Measurements from ENCODE around the gene GSTM5.
"Not testable (repeated sequence)": the region's sequence is repeated elsewhere in the genome, so short reads cannot be mapped to it uniquely, and the experiment has no call there.

The GSTM5 gene

DNA sequence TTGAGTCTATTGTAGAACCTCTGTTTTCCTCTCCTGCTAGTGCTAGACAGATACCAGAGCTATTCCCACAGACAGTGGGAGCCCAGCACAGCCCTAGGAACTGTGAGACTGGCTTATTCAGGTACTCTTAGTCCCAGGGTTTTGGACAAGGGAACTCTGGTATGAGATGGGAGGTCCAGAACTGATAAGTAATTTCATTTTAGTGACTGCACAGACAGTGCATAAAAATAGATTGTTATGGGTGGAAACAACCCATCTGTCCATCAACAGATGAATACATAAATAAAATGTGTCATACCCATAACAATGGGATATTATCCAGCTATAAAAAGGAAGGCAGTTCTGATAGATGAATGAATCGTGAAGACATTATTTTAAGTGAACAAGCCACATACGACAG, 42.7 kb downstream of the GSTM5 start:
- TF ChIP-seq OSR1 (CRISPR knock-in tag; IDR thresholded peaks at IDR 0.05), result no peak
- TF ChIP-seq ZFP3 (CRISPR knock-in tag; IDR thresholded peaks at IDR 0.05), result no peak
- TF ChIP-seq, protein P1, sequence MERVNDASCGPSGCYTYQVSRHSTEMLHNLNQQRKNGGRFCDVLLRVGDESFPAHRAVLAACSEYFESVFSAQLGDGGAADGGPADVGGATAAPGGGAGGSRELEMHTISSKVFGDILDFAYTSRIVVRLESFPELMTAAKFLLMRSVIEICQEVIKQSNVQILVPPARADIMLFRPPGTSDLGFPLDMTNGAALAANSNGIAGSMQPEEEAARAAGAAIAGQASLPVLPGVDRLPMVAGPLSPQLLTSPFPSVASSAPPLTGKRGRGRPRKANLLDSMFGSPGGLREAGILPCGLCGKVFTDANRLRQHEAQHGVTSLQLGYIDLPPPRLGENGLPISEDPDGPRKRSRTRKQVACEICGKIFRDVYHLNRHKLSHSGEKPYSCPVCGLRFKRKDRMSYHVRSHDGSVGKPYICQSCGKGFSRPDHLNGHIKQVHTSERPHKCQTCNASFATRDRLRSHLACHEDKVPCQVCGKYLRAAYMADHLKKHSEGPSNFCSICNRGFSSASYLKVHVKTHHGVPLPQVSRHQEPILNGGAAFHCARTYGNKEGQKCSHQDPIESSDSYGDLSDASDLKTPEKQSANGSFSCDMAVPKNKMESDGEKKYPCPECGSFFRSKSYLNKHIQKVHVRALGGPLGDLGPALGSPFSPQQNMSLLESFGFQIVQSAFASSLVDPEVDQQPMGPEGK (CRISPR knock-in tag; IDR thresholded peaks at IDR 0.05; ENCODE audit: borderline replicate concordance), result no peak
- TF ChIP-seq SNAI2 (CRISPR knock-in tag; IDR thresholded peaks at IDR 0.05), result no peak
- TF ChIP-seq ZFP30 (CRISPR knock-in tag; IDR thresholded peaks at IDR 0.05), result no peak
- TF ChIP-seq, protein P2, sequence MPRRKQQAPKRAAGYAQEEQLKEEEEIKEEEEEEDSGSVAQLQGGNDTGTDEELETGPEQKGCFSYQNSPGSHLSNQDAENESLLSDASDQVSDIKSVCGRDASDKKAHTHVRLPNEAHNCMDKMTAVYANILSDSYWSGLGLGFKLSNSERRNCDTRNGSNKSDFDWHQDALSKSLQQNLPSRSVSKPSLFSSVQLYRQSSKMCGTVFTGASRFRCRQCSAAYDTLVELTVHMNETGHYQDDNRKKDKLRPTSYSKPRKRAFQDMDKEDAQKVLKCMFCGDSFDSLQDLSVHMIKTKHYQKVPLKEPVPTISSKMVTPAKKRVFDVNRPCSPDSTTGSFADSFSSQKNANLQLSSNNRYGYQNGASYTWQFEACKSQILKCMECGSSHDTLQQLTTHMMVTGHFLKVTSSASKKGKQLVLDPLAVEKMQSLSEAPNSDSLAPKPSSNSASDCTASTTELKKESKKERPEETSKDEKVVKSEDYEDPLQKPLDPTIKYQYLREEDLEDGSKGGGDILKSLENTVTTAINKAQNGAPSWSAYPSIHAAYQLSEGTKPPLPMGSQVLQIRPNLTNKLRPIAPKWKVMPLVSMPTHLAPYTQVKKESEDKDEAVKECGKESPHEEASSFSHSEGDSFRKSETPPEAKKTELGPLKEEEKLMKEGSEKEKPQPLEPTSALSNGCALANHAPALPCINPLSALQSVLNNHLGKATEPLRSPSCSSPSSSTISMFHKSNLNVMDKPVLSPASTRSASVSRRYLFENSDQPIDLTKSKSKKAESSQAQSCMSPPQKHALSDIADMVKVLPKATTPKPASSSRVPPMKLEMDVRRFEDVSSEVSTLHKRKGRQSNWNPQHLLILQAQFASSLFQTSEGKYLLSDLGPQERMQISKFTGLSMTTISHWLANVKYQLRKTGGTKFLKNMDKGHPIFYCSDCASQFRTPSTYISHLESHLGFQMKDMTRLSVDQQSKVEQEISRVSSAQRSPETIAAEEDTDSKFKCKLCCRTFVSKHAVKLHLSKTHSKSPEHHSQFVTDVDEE (CRISPR knock-in tag; IDR thresholded peaks at IDR 0.05), result no peak
- TF ChIP-seq ZC3H10 (CRISPR knock-in tag; IDR thresholded peaks at IDR 0.05), result no peak
- TF ChIP-seq ZNF70 (CRISPR knock-in tag; IDR thresholded peaks at IDR 0.05), result no peak
- TF ChIP-seq, protein P3, sequence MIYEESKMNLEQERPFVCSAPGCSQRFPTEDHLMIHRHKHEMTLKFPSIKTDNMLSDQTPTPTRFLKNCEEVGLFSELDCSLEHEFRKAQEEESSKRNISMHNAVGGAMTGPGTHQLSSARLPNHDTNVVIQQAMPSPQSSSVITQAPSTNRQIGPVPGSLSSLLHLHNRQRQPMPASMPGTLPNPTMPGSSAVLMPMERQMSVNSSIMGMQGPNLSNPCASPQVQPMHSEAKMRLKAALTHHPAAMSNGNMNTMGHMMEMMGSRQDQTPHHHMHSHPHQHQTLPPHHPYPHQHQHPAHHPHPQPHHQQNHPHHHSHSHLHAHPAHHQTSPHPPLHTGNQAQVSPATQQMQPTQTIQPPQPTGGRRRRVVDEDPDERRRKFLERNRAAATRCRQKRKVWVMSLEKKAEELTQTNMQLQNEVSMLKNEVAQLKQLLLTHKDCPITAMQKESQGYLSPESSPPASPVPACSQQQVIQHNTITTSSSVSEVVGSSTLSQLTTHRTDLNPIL (CRISPR knock-in tag; IDR thresholded peaks at IDR 0.05; ENCODE audit: low read depth), result no peak
- TF ChIP-seq ISL1 (CRISPR knock-in tag; IDR thresholded peaks at IDR 0.05), result no peak
- no peak for TF ChIP-seq ZNF565 (CRISPR knock-in tag; conservative IDR thresholded peaks at IDR 0.05; ENCODE audit: low read depth)
- no peak for TF ChIP-seq TOX (CRISPR knock-in tag; IDR thresholded peaks at IDR 0.05; ENCODE audit: borderline replicate concordance)
- TF ChIP-seq, protein P4, sequence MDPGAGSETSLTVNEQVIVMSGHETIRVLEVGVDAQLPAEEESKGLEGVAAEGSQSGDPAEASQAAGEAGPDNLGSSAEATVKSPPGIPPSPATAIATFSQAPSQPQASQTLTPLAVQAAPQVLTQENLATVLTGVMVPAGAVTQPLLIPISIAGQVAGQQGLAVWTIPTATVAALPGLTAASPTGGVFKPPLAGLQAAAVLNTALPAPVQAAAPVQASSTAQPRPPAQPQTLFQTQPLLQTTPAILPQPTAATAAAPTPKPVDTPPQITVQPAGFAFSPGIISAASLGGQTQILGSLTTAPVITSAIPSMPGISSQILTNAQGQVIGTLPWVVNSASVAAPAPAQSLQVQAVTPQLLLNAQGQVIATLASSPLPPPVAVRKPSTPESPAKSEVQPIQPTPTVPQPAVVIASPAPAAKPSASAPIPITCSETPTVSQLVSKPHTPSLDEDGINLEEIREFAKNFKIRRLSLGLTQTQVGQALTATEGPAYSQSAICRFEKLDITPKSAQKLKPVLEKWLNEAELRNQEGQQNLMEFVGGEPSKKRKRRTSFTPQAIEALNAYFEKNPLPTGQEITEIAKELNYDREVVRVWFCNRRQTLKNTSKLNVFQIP (CRISPR knock-in tag; IDR thresholded peaks at IDR 0.05; ENCODE audit: borderline replicate concordance, low read depth), result no peak
- TF ChIP-seq RARB (CRISPR knock-in tag; IDR thresholded peaks at IDR 0.05), result no peak
- no peak for TF ChIP-seq GLIS3 (CRISPR knock-in tag; IDR thresholded peaks at IDR 0.05)
- TF ChIP-seq TCF4 (CRISPR knock-in tag; IDR thresholded peaks at IDR 0.05; ENCODE audit: borderline replicate concordance), result no peak
- no peak for TF ChIP-seq BACH2 (CRISPR knock-in tag; IDR thresholded peaks at IDR 0.05; ENCODE audit: borderline replicate concordance)
- no peak for TF ChIP-seq ARNTL (CRISPR knock-in tag; IDR thresholded peaks at IDR 0.05; ENCODE audit: borderline replicate concordance, low read depth)
- no peak for ATAC-seq

DNA sequence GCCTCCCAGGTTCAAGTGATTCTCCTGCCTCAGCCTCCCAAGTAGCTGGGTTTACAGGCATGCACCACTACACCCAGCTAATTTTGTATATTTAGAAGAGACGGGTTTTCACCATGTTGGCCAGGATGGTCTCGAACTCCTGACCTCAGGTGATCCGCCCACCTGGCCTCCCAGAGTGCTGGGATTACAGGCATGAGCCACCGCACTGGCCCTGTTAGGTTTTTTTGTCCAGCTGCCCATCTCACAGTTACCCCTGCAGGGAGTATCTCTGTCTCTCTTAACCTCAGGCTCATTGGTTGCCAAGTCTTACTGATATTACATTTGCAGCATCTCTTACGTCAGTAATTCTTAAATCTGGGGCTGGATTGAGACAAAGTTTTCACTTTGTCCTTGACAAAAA, 44.3 kb downstream of the GSTM5 start:
- ATAC-seq, result not testable (repeated sequence)

DNA sequence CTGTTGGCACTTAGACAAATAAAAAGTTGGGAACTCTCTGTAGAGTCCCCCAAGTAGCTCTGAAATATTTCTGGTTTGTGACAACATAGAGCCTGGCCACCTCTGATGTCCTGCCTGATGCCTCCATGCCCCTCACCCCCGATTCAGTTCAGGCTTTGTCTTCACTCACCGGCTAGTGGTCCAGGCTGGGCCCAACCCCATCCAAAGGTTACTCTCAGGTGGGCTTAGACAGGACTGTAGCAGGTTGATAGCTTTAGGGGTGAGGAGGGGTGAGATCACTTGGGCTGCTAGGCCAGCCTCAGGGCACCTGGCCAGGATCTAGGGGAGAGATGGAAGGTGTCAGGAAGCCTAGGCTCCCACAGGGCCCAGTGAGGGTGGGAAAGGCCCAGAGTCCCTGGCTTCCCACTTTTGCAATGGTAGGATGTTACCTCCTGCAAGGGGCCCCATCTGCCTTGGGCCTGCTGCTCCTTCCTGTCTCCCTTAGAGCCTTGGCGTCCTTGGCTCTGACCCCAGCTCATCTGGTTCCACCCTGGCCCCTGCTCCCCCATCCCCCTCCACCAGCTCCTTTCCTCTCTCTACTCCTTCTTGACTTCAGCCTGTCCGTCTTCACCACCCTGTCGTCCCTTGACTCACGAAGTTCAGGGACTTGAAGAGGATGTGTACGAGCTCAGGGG, 44.9 kb downstream of the GSTM5 start:
- ATAC-seq, result no peak
- no peak for TF ChIP-seq PPARA (CRISPR knock-in tag; IDR thresholded peaks at IDR 0.05; ENCODE audit: borderline replicate concordance)
- TF ChIP-seq ZNF70 (CRISPR knock-in tag; IDR thresholded peaks at IDR 0.05), result no peak
- TF ChIP-seq ISL1 (CRISPR knock-in tag; IDR thresholded peaks at IDR 0.05), result no peak
- TF ChIP-seq, protein P1 (CRISPR knock-in tag; IDR thresholded peaks at IDR 0.05; ENCODE audit: borderline replicate concordance), result no peak
- TF ChIP-seq CSDC2 (CRISPR knock-in tag; IDR thresholded peaks at IDR 0.05), result no peak
- TF ChIP-seq BACH2 (CRISPR knock-in tag; IDR thresholded peaks at IDR 0.05; ENCODE audit: borderline replicate concordance), result no peak
- TF ChIP-seq TCF4 (CRISPR knock-in tag; IDR thresholded peaks at IDR 0.05; ENCODE audit: borderline replicate concordance), result no peak
- no peak for TF ChIP-seq ESRRG (CRISPR knock-in tag; IDR thresholded peaks at IDR 0.05)
- no peak for TF ChIP-seq ZFP3 (CRISPR knock-in tag; IDR thresholded peaks at IDR 0.05)
- no peak for TF ChIP-seq ZC3H10 (CRISPR knock-in tag; IDR thresholded peaks at IDR 0.05)
- TF ChIP-seq, protein P3 (CRISPR knock-in tag; IDR thresholded peaks at IDR 0.05; ENCODE audit: low read depth), result no peak
- no peak for TF ChIP-seq ARNTL (CRISPR knock-in tag; IDR thresholded peaks at IDR 0.05; ENCODE audit: borderline replicate concordance, low read depth)
